ENCODE results near the gene EAF1. TPM values are rescaled to one million over a fixed set of nuclear protein-coding genes. Genes with fewer than 3 reads are reported as not detected.
"Not testable (repeated sequence)": the region's sequence is repeated elsewhere in the genome, so short reads cannot be mapped to it uniquely, and the experiment has no call there.

EAF1 gene
- total and polyA plus RNA-seq, 4 donors: 7.5 to 19.4 (median 14.6) TPM

DNA sequence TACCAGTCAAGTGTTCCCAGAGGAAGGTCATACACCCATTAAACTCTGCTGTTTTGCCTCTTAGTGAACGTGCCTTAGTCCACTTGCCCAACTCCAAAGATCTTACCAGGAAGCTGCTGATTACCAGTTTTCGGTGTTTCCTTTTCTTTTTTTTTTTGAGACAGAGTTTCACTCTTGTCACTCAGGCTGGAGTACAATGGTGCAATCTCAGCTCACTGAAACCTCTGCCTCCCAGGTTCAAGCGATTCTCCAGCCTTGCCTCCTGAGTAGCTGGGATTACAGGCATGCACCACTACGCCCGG lies 40.8 kb upstream of the EAF1 start:
- H3K27ac ChIP-seq (ENCODE audit: low read depth in 1 of 2, low read length in 2 of 2); H3K4me3 ChIP-seq (ENCODE audit: low read length in 2 of 2); intact Hi-C loops (cut with DNase I); H3K36me3 ChIP-seq (ENCODE audit: control insufficient read depth in 1 of 2, insufficient read depth in 2 of 2, low read length in 1 of 2); H3K9me3 ChIP-seq (ENCODE audit: control insufficient read depth, low read length); DNase-seq; H3K27me3 ChIP-seq (ENCODE audit: control insufficient read depth in 1 of 2, insufficient read depth in 2 of 2, low read length in 1 of 2); ATAC-seq (ENCODE audit: low FRiP score); H3K4me1 ChIP-seq (ENCODE audit: control insufficient read depth in 1 of 2, insufficient read depth in 2 of 2, low read length in 2 of 2): not testable (repeated sequence)
- 97% methylated on average over 5 of the region's 5 CpGs for WGBS, 2 donors

DNA sequence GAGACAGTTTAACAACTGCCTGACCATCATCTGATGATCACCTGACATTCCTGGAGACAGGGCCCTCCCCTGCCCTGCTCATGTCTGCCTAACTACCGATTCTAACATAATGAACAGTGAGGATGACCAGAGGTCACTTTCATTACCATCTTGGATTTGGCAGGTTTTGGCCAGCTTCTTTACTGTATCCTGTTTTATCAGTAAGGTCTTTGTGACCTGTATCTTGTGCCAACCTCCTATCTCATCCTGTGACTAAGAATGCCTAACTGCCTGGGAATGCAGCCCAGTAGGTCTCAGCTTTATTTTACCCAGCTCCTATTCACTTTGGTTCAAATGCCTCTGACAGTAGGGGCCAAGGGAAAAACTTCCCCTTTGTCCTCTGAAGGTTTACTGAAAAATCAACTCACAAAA lies 40.2 kb upstream of the EAF1 start:
- ATAC-seq (ENCODE audit: low FRiP score): no peak

GRCh38 chr3:15387735-15388134 lies 39.7 kb upstream of the EAF1 start:
- no peak for ATAC-seq (ENCODE audit: low FRiP score)
- peaks cover 3% of the 10 kb centered on the region for H3K9me3 ChIP-seq (ENCODE audit: control insufficient read depth, low read length)
- WGBS, 2 donors: 89 to 93% methylated on average over 3 of the region's 3 CpGs

More for the DNA sequence above, 40.2 kb upstream of the EAF1 start:
- intact Hi-C loops (cut with DNase I): no loop called here
- DNase-seq: no peak
- no peaks in the 10 kb centered on the region for H3K27me3 ChIP-seq (ENCODE audit: control insufficient read depth in 1 of 2, insufficient read depth in 2 of 2, low read length in 1 of 2)
- no peak overlapping the region for H3K27ac ChIP-seq (ENCODE audit: low read depth in 1 of 2, low read length in 2 of 2)
- no peaks in the 10 kb centered on the region for H3K4me1 ChIP-seq (ENCODE audit: control insufficient read depth in 1 of 2, insufficient read depth in 2 of 2, low read length in 2 of 2)
- no peaks in the 10 kb centered on the region for H3K36me3 ChIP-seq (ENCODE audit: control insufficient read depth in 1 of 2, insufficient read depth in 2 of 2, low read length in 1 of 2)
- peaks cover 3% of the 10 kb centered on the region for H3K9me3 ChIP-seq (ENCODE audit: control insufficient read depth, low read length)
- no peak overlapping the region for H3K4me3 ChIP-seq (ENCODE audit: low read length in 2 of 2)
- WGBS, 2 donors: 58 to 71% methylated on average over 1 of the region's 1 CpG

DNA sequence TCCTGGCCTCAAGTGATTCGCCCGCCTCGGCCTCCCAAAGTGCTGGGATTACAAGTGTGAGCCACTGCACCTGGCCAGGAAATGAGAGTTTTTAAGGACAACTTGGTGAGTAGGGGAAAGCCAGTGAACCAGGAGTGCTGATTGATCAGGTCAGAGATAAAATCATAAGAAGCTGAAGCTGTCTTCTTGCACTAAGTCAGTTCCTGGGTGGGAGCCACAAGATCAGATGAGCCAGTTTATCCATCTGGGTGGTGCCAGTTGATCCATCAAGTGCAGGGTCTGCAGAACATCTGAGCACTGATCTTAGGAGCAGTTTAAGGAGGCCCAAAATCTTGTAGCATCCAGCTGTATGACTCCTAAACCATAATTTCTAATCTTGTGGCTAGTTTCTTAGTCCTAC lies 39.1 kb upstream of the EAF1 start:
- DNase-seq; H3K4me3 ChIP-seq (ENCODE audit: low read length in 2 of 2); H3K36me3 ChIP-seq (ENCODE audit: control insufficient read depth in 1 of 2, insufficient read depth in 2 of 2, low read length in 1 of 2); H3K4me1 ChIP-seq (ENCODE audit: control insufficient read depth in 1 of 2, insufficient read depth in 2 of 2, low read length in 2 of 2); H3K27ac ChIP-seq (ENCODE audit: low read depth in 1 of 2, low read length in 2 of 2); intact Hi-C loops (cut with DNase I); ATAC-seq (ENCODE audit: low FRiP score); H3K9me3 ChIP-seq (ENCODE audit: control insufficient read depth, low read length); H3K27me3 ChIP-seq (ENCODE audit: control insufficient read depth in 1 of 2, insufficient read depth in 2 of 2, low read length in 1 of 2): not testable (repeated sequence)
- 95 to 100% methylated on average over 3 of the region's 3 CpGs for WGBS, 2 donors

More at GRCh38 chr3:15387735-15388134, 39.7 kb upstream of the EAF1 start:
- DNase-seq: no peak
- Histone ChIP-seq H3K36me3 (ENCODE audit: control insufficient read depth in 1 of 2, insufficient read depth in 2 of 2, low read length in 1 of 2) (no peaks in the 10 kb centered on the region), H3K4me3 (ENCODE audit: low read length in 2 of 2) (no peak overlapping the region), H3K4me1 (ENCODE audit: control insufficient read depth in 1 of 2, insufficient read depth in 2 of 2, low read length in 2 of 2) (no peaks in the 10 kb centered on the region), H3K27ac (ENCODE audit: low read depth in 1 of 2, low read length in 2 of 2) (no peak overlapping the region), H3K27me3 (ENCODE audit: control insufficient read depth in 1 of 2, insufficient read depth in 2 of 2, low read length in 1 of 2) (no peaks in the 10 kb centered on the region)
- intact Hi-C loops (cut with DNase I): no loop called here

- no peaks in the 10 kb centered on the region for H3K27me3 ChIP-seq (ENCODE audit: control insufficient read depth in 1 of 2, insufficient read depth in 2 of 2, low read length in 1 of 2)
- ATAC-seq (ENCODE audit: low FRiP score) (no peak), DNase-seq (no peak)
- no peaks in the 10 kb centered on the region for H3K36me3 ChIP-seq (ENCODE audit: control insufficient read depth in 1 of 2, insufficient read depth in 2 of 2, low read length in 1 of 2)
- H3K4me3 ChIP-seq (ENCODE audit: low read length in 2 of 2): no peak overlapping the region
- no peak overlapping the region for H3K27ac ChIP-seq (ENCODE audit: low read depth in 1 of 2, low read length in 2 of 2)
- H3K4me1 ChIP-seq (ENCODE audit: control insufficient read depth in 1 of 2, insufficient read depth in 2 of 2, low read length in 2 of 2): no peaks in the 10 kb centered on the region
- intact Hi-C loops (cut with DNase I): no loop called here
- H3K9me3 ChIP-seq (ENCODE audit: control insufficient read depth, low read length): peaks cover 3% of the 10 kb centered on the region
- WGBS, 2 donors: 68 to 79% methylated on average over 6 of the region's 6 CpGs
Observed at GRCh38 chr3:15390460-15390859, 36.9 kb upstream of the EAF1 start.

- Histone ChIP-seq H3K27me3 (ENCODE audit: control insufficient read depth in 1 of 2, insufficient read depth in 2 of 2, low read length in 1 of 2) (no peaks in the 10 kb centered on the region), H3K9me3 (ENCODE audit: control insufficient read depth, low read length) (peaks cover 3% of the 10 kb centered on the region), H3K4me3 (ENCODE audit: low read length in 2 of 2) (no peak overlapping the region), H3K4me1 (ENCODE audit: control insufficient read depth in 1 of 2, insufficient read depth in 2 of 2, low read length in 2 of 2) (no peaks in the 10 kb centered on the region), H3K27ac (ENCODE audit: low read depth in 1 of 2, low read length in 2 of 2) (no peak overlapping the region), H3K36me3 (ENCODE audit: control insufficient read depth in 1 of 2, insufficient read depth in 2 of 2, low read length in 1 of 2) (no peaks in the 10 kb centered on the region)
- WGBS, 2 donors: 84 to 86% methylated on average over 5 of the region's 5 CpGs
- intact Hi-C loops (cut with DNase I): no loop called here
- no peak for ATAC-seq (ENCODE audit: low FRiP score)
- no peak for DNase-seq
Observed at GRCh38 chr3:15391007-15391406, 36.4 kb upstream of the EAF1 start.

GRCh38 chr3:15393252-15393651 lies 34.1 kb upstream of the EAF1 start:
- H3K27me3 ChIP-seq (ENCODE audit: control insufficient read depth in 1 of 2, insufficient read depth in 2 of 2, low read length in 1 of 2); intact Hi-C loops (cut with DNase I); DNase-seq; H3K36me3 ChIP-seq (ENCODE audit: control insufficient read depth in 1 of 2, insufficient read depth in 2 of 2, low read length in 1 of 2); H3K4me1 ChIP-seq (ENCODE audit: control insufficient read depth in 1 of 2, insufficient read depth in 2 of 2, low read length in 2 of 2); ATAC-seq (ENCODE audit: low FRiP score); H3K9me3 ChIP-seq (ENCODE audit: control insufficient read depth, low read length); H3K27ac ChIP-seq (ENCODE audit: low read depth in 1 of 2, low read length in 2 of 2); H3K4me3 ChIP-seq (ENCODE audit: low read length in 2 of 2): not testable (repeated sequence)
- 85 to 94% methylated on average over 2 of the region's 2 CpGs for WGBS, 2 donors

- ATAC-seq (ENCODE audit: low FRiP score); H3K36me3 ChIP-seq (ENCODE audit: control insufficient read depth in 1 of 2, insufficient read depth in 2 of 2, low read length in 1 of 2); H3K27me3 ChIP-seq (ENCODE audit: control insufficient read depth in 1 of 2, insufficient read depth in 2 of 2, low read length in 1 of 2); H3K4me3 ChIP-seq (ENCODE audit: low read length in 2 of 2); H3K27ac ChIP-seq (ENCODE audit: low read depth in 1 of 2, low read length in 2 of 2); intact Hi-C loops (cut with DNase I); H3K4me1 ChIP-seq (ENCODE audit: control insufficient read depth in 1 of 2, insufficient read depth in 2 of 2, low read length in 2 of 2); H3K9me3 ChIP-seq (ENCODE audit: control insufficient read depth, low read length); DNase-seq: not testable (repeated sequence)
- WGBS, 2 donors: 90 to 96% methylated on average over 3 of the region's 3 CpGs
Observed at GRCh38 chr3:15398731-15399133, 28.7 kb upstream of the EAF1 start.

- DNase-seq (no peak), ATAC-seq (ENCODE audit: low FRiP score) (no peak)
- 81 to 91% methylated on average over 5 of the region's 5 CpGs for WGBS, 2 donors
- no peaks in the 10 kb centered on the region for H3K9me3 ChIP-seq (ENCODE audit: control insufficient read depth, low read length)
- no peak overlapping the region for H3K4me3 ChIP-seq (ENCODE audit: low read length in 2 of 2)
- no peaks in the 10 kb centered on the region for H3K27me3 ChIP-seq (ENCODE audit: control insufficient read depth in 1 of 2, insufficient read depth in 2 of 2, low read length in 1 of 2)
- H3K36me3 ChIP-seq (ENCODE audit: control insufficient read depth in 1 of 2, insufficient read depth in 2 of 2, low read length in 1 of 2): no peaks in the 10 kb centered on the region
- H3K27ac ChIP-seq (ENCODE audit: low read depth in 1 of 2, low read length in 2 of 2): no peak overlapping the region
- intact Hi-C loops (cut with DNase I): no loop called here
- no peaks in the 10 kb centered on the region for H3K4me1 ChIP-seq (ENCODE audit: control insufficient read depth in 1 of 2, insufficient read depth in 2 of 2, low read length in 2 of 2)
Observed at GRCh38 chr3:15399970-15400369, 27.4 kb upstream of the EAF1 start.

All from aorta (tissue), 5 donors.